Measurements from ENCODE around the gene CFTR.

- TF ChIP-seq CTCF (IDR thresholded peaks at IDR 0.05) (no peak), POLR2A (IDR thresholded peaks at IDR 0.05) (no peak)
These were observed 173.3 kb downstream of the CFTR start for GRCh38 chr7:117652943-117653680.

Data from body of pancreas (tissue), 4 donors.